HepG2 (cell line): ENCODE results near the gene C14orf119. TPM values are rescaled to one million over a fixed set of nuclear protein-coding genes. Genes with fewer than 3 reads are reported as not detected.

ENCODE experiments used
- ATF2 ChIP-seq: sonication (generic); formaldehyde crosslinking; IDR thresholded peaks from 2 replicates; pipeline ENCODE4 v1.4.0; 2020; ENCODE audit warnings: missing genetic modification reagents
- CENPX ChIP-seq: sonication (generic); formaldehyde crosslinking; IDR thresholded peaks from 2 replicates; pipeline ENCODE4 v1.9.0; 2021; ENCODE audit warnings: mild to moderate bottlenecking, missing genetic modification reagents, moderate library complexity
- NKX3-1 ChIP-seq: sonication (generic); formaldehyde crosslinking; IDR thresholded peaks from 2 replicates; pipeline ENCODE4 v1.5.0; 2020; ENCODE audit warnings: missing genetic modification reagents
- PLRG1 ChIP-seq: fragments of 450-650 bp; conservative IDR thresholded peaks from 2 replicates; pipeline ENCODE4 v1.6.1; 2016
- POLR2G ChIP-seq: fragments of 200-400 bp; formaldehyde crosslinking; IDR thresholded peaks from 2 replicates; pipeline ENCODE4 v1.6.1; 2018; ENCODE audit warnings: mild to moderate bottlenecking, low read depth, low read length, moderate library complexity
- RBFOX2 ChIP-seq: fragments of 200-400 bp; formaldehyde crosslinking; IDR thresholded peaks from 2 replicates; pipeline ENCODE4 v1.6.1; 2017; ENCODE audit warnings: low read depth, mild to moderate bottlenecking, low read length
- REPIN1 ChIP-seq: sonication (generic); formaldehyde crosslinking; IDR thresholded peaks from 2 replicates; pipeline ENCODE4 v1.8.0; 2022; ENCODE audit warnings: missing genetic modification reagents, low read depth, mild to moderate bottlenecking, borderline replicate concordance
- U2AF1 ChIP-seq: fragments of 200-400 bp; formaldehyde crosslinking; optimal IDR thresholded peaks from 2 replicates; pipeline ENCODE3; 2017; ENCODE audit warnings: mild to moderate bottlenecking, low read depth, low read length
- ZBTB40 ChIP-seq, 2 experiments: fragments of 450-650 bp in 1 of 2; sonication (generic) in 1 of 2; formaldehyde crosslinking in 1 of 2; IDR thresholded peaks; 2 replicates each; pipeline versions ENCODE4 v1.6.1 to v1.8.0; 2016 to 2022; ENCODE audit warnings: antibody characterized with exemption in 1 of 2, mild to moderate bottlenecking in 1 of 2, missing genetic modification reagents in 1 of 2
- ZFP36L1 ChIP-seq: sonication (generic); formaldehyde crosslinking; IDR thresholded peaks from 2 replicates; pipeline ENCODE4 v1.8.0; 2022; ENCODE audit warnings: mild to moderate bottlenecking, missing genetic modification reagents, moderate library complexity
- ZNF335 ChIP-seq: sonication (generic); formaldehyde crosslinking; IDR thresholded peaks from 2 replicates; pipeline ENCODE4 v1.4.0; 2020; ENCODE audit warnings: missing genetic modification reagents
- ZNF496 ChIP-seq: sonication (generic); formaldehyde crosslinking; IDR thresholded peaks from 2 replicates; pipeline ENCODE4 v1.8.1; 2023; ENCODE audit warnings: mild to moderate bottlenecking, moderate library complexity, missing genetic modification reagents; ENCODE audit not compliant: insufficient replicate concordance
- ZNF790 ChIP-seq: sonication (generic); formaldehyde crosslinking; IDR thresholded peaks from 2 replicates; pipeline ENCODE4 v1.8.0; 2022; ENCODE audit warnings: missing genetic modification reagents, mild to moderate bottlenecking, borderline replicate concordance
- polyA plus RNA-seq, 8 experiments: library from polyadenylated mRNA; depleted of rRNA in 3 of 8; stranded (reverse) in 7 of 8; unstranded in 1 of 8; fragments of >200 nt; fragmentation: Illumina TruSeq in 4 of 8; extraction: Trizol in 4 of 8; gene quantifications; 2 replicates each; pipeline versions ENCODE4 v1.2.1 to v1.2.3, GENCODE V29; 2011 to 2016; ENCODE audit warnings: low read depth in 4 of 8, missing spikeins in 1 of 8, mixed read lengths in 1 of 8; ENCODE audit not compliant: insufficient read depth in 1 of 8
- total RNA-seq, 5 experiments: library from RNA; depleted of rRNA; stranded (reverse); fragments of >200 nt; fragmentation: Illumina TruSeq; extraction: Trizol; gene quantifications; 2 replicates each; pipeline ENCODE4 v1.2.3, GENCODE V29; 2016; ENCODE audit warnings: low read depth in 1 of 5
- TF ChIP-seq, protein P1 (sequence below): IDR thresholded peaks from 2 replicates; pipeline ENCODE4 v1.6.1; 2016; ENCODE audit warnings: mild to moderate bottlenecking
- TF ChIP-seq, protein P2 (sequence below): sonication (generic); formaldehyde crosslinking; IDR thresholded peaks from 2 replicates; pipeline ENCODE4 v1.4.0; 2020; ENCODE audit warnings: low read depth, mild to moderate bottlenecking, missing genetic modification reagents

The C14orf119 gene
- total and polyA plus RNA-seq, 2 of the 13 experiments (the other 11 are each of a cell fraction or from before 2014, with no cell fraction given): 117 to 206 TPM

DNA sequence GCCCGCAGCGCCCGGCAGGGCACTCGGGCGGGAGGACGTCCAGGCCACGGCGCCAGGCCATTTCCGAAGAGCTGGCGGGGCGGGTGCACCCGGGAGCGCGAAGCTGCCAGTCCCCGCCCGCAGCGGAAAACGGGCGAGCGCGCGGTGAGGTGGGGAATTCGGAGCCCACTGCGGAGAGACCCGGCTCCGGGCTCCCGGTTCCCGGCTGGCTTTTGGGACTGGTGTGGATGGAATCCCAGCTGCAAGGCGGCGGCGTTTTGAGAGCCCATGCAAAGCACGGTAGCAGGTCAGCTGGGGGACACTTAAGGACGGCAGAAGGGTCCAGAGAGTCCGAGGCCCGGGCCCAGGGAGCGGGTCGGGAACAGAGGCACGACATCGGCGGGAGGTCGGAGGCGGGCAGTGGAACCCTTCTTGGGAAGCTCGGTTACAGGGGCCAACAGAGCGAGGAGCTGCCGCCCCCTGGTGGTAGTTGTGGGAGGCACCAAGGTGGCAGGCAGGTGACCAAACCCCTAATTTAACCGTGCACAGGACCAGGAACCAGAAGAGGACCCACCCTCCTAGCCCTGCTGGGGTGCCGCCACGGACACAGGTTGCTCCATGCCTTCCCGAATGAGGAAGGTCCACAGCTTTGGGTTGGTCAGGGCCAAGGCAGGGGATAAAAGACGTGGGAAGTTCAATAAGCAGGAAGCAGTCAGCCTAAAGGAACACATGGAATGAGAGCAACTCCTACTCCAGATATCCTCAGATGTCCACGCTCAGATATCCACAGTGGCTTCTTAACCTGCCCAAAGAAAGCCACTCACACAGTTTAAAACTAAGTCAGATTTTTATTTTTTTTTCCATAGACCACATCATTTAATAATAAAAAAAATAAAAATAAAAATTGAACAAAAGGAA is 37.3 kb upstream of the C14orf119 start (continued):
- TF ChIP-seq, protein P1, sequence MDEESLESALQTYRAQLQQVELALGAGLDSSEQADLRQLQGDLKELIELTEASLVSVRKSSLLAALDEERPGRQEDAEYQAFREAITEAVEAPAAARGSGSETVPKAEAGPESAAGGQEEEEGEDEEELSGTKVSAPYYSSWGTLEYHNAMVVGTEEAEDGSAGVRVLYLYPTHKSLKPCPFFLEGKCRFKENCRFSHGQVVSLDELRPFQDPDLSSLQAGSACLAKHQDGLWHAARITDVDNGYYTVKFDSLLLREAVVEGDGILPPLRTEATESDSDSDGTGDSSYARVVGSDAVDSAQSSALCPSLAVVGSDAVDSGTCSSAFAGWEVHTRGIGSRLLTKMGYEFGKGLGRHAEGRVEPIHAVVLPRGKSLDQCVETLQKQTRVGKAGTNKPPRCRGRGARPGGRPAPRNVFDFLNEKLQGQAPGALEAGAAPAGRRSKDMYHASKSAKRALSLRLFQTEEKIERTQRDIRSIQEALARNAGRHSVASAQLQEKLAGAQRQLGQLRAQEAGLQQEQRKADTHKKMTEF: peak; percentile 94
- TF ChIP-seq, protein P2, sequence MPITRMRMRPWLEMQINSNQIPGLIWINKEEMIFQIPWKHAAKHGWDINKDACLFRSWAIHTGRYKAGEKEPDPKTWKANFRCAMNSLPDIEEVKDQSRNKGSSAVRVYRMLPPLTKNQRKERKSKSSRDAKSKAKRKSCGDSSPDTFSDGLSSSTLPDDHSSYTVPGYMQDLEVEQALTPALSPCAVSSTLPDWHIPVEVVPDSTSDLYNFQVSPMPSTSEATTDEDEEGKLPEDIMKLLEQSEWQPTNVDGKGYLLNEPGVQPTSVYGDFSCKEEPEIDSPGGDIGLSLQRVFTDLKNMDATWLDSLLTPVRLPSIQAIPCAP (CRISPR knock-in tag): no peak
- peak; percentile 93; the same call in 1 of the 2 replicates for TF ChIP-seq REPIN1 (CRISPR knock-in tag)
- TF ChIP-seq NKX3-1: no peak; the same call in 1 of the 2 replicates
- TF ChIP-seq ATF2: peak; percentile 74; the same call in 1 of the 2 replicates
- TF ChIP-seq POLR2G: peak; percentile 93
- peak; percentile 71 for TF ChIP-seq ZFP36L1 (CRISPR knock-in tag)
- peak; percentile 82; the same call in 1 of the 2 replicates for TF ChIP-seq ZNF335 (CRISPR knock-in tag)
- no peak for TF ChIP-seq ZBTB40 (IDR thresholded peaks at IDR 0.05)
- TF ChIP-seq ZBTB40 (CRISPR knock-in tag; IDR thresholded peaks at IDR 0.05): no peak
- TF ChIP-seq ZNF496 (CRISPR knock-in tag): no peak
- no peak for TF ChIP-seq PLRG1
- TF ChIP-seq U2AF1: no peak
- no peak for TF ChIP-seq CENPX (CRISPR knock-in tag)
- peak; percentile 81 for TF ChIP-seq RBFOX2
- TF ChIP-seq ZNF790 (CRISPR knock-in tag): peak; percentile 65; the same call in 1 of the 2 replicates
